GM19372 (cell line): ENCODE data around the gene SKAP1.

ENCODE experiments used
- ATAC-seq: cut with Tn5 transposase; IDR thresholded peaks from one replicate; pipeline ENCODE4 v1.9.1; 2021; ENCODE audit warnings: mild to moderate bottlenecking, low read depth, moderate library complexity; ENCODE audit not compliant: unreplicated experiment

SKAP1 gene

GRCh38 chr17:48155889-48156611, 274.0 kb downstream of the SKAP1 start:
- ATAC-seq = no peak

GRCh38 chr17:48153691-48154358, 276.2 kb downstream of the SKAP1 start:
- ATAC-seq = no peak

GRCh38 chr17:48152289-48152688, 277.7 kb downstream of the SKAP1 start:
- no peak for ATAC-seq

GRCh38 chr17:48151220-48151619, 278.8 kb downstream of the SKAP1 start:
- ATAC-seq = no peak

DNA sequence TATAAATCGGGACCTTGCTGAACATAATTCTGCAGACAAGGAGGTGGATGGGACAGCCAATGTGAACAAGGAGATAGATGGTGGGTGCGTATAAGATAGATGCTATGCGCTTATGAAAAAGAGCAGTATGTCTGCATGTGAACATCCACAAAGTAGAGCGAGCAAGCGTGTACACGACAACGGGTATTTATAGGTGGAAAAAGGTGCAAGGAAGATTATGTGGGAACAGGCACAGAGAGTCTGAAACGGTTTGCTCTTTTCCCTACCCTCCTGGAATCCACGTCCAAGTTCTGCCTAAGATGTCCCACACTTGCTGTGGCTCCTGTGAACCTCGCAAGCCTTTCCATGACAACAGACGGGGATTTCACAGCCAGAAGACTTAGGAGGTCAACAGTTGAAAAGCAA, 279.4 kb downstream of the SKAP1 start:
- no peak for ATAC-seq

DNA sequence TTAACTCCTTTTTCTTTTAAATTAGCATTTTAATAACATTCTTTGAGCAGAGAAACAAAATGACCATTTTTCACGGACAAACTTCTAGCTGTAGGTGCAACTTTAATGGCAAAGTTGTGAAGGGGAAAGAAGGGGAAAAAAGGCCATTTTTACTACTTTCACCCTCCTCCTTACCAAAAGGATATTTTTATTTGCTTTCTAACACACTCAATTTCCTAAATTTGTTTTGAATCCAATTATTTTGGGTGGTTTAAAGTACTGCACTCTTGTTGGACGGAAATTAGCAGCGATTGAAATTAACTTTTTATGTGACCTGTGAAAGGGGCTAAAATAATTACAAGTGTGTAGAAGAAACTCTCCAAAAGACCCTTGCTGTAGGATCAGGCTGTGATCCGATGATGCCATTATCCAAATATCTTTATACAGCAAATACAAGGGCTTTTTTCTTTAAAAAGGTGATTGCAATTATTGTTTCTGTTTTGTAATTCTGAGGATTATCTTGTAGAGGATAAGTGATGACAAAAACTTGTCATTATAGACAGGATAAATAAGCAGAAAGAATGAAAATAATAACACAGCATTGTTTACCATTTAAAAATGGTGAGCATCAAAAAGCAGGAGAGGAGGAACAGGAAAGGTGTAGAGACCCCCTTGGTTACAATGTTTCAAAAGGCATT, 280.1 kb downstream of the SKAP1 start:
- no peak for ATAC-seq

DNA sequence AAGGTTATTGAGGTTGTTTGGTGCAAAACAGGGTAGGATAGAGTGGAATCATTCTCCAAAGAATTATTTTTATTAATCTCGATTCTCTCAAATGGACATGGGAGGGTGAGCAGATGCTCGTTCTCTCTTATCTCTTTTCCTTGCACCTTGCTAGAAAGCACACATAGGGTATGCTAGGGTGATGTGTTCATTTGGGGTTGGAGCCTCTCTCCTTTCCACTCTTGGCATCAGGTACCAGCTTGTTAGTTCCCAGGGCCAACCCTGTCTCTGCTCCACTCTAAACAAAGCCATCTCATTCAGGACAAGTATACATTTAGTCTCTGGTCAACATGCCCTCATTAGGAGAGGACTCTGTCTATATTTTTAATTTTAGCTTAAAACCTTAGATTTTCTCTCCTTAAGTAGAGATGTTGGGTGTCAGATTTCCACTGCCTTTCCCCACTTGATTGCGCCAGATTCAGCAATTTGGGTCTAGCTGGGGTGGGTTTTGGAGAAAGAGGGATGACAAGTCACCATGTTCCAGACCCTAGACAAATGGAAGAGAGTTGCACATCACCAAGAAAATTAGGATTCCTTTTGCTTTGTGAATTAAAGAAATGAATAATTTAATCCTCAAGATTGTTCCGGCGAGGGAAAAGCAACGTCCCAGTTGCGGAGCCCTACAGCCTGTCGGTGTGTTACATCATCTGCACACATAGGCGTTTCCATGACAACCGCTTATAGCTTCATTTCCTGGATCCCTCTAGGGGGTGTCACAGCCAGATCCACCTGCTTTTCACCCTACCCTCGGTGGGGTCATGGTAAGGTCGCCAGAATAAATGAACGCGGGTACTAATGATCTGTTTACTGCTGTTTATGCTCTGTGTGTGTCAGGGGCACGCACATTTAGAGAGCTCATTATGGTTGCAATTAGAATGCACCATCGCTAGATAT, 280.9 kb downstream of the SKAP1 start:
- ATAC-seq = no peak

DNA sequence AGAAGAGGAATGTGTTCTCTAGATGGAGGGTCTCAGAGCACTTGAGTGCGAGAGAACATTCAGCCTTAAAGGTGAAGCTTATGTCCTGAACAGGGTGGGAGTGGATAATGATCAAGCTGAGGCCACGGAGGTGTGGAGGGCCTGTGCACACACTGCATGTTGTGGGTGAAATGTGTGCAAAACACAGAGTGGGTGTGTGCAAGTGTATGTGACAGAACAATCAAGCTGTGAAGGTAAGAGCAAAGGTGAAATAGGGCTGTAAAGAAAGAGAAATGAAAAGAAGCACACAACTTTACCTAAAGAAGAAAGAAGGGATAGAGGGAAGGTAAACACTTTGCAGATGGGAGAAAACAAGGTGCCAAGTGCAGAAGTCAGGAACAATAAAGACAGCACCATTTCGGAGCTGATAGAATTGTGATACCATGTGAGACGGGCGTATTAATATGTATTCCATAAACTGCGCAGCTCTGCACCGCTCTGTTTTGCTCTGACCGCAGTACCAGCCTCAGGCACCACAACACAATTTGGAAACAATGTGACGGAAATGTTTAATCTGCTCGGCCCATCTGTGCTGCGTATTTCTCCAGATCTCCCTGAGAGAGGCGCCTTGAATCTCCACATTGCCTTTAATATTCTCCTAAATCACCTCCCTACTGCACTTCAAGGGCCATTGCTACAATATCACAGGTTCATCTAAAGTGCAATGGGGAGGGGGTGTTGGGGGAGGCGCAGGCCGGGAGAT, 281.8 kb downstream of the SKAP1 start:
- ATAC-seq = no peak

DNA sequence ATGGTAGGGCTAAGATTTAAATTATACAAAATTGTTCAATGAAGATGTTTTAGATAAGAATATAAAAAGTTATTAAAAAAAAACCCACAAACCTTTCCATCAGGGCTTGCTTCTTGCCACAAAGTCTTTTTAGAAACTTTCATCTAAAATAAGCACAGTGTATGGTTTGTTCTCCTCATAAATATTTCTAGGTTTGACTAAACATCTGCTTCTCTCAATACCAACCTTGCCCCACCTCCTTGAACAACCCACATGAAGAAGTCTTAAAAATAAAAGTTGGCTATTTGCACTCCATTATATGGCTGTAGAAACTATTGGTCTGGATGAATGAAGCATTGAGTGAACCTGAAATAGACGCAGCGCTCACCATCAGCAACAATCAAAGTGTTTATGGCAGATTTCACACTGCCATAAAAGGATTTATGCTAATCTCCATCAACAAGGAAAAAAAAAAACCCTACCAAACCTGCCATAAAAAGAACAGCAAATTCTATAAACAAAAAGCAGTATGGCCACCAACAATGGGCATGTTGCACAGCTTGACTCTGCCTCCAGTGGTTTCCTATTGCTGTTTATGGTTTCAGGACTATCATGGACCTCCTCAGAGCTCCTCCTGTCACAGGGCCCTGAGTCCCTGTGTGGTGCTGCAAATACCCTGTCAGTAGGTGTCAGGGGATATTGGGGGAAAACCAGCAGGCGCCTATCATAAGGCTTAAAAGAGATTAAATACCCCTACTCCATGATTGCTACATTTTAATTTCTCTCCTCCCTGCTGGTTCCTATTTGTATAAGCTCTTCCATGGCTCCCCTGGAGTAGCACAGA, 284.8 kb downstream of the SKAP1 start:
- no peak for ATAC-seq

DNA sequence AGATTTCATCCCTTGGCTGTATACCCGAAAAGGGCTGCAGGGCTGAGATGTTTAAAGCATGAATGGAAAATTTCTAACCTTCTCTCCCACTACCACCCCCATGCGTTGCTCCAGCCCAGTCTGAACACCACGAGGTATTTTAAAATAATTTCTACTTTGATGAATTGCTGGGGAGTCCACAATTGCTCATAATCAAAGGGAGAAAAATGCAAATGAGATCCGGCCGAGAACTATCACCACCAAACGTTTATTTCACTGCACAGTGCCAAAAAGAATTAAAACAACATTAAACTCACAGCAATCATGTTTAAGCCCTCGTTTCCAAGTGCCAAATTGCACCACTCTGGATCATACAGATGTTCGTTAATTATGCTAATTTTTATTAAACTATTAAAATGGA, 285.8 kb downstream of the SKAP1 start:
- ATAC-seq = no peak

DNA sequence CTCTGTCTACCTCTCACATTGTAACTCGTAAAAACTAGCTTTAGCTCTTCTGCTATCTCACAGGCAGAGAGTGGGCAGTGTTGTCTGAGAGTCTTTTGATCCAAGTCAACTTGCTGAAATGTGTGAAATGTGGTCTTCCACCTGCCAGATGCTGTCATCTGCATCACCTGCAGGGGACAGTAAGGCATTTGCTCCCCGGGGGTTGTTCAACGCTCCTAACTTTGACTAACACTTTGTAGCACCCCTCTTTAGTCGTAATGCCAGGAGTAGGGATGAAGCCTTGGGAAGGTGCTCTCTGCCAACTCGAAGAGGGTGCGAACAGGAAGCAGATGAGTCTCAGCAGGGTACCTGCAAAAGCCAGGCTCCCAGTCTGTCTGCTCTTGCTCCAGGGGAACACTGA, 286.4 kb downstream of the SKAP1 start:
- ATAC-seq = no peak

DNA sequence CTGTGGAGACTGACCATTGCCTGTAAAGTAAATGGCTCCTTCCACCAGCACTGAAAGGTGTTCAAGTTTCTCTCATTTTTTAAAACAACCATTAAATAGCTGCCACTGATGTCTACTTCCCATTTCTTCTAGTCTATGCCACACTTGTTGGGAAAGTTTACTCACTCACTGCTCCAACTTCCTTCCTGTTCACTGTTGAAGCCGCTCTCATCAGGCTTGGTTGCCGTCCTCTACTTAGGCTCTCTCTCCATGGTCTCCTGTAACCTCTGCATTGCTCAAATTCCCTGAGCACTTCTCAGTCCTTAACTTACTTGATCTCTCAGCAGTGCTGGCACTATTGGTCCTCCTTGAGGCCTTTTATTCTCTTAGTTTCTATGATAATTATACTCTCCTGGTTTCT, 290.1 kb downstream of the SKAP1 start:
- ATAC-seq = no peak

- ATAC-seq = no peak
Measured at GRCh38 chr17:48137656-48138055, 292.4 kb downstream of the SKAP1 start.

GRCh38 chr17:48134912-48135480, 295.0 kb downstream of the SKAP1 start:
- ATAC-seq = no peak

DNA sequence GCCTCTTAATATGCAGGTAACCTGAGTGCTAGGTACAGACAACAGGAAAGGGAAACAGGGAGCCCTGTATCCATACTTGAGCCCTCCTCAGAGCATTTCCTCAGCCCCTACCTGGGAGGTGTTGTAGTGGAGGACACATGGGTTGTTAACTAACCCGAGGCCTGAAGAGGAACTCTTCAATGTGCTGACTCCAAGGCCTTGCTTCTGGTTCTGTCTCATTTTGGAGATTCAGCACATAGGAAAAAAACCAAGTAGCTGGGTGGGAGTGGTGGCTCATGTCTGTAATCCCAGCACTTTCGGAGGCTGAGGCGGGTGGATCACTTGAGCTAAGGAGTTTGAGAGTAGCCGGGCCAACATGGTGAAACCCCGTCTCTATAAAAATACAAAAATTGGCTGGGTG, 297.6 kb downstream of the SKAP1 start:
- no peak for ATAC-seq

GRCh38 chr17:48131216-48131824, 298.7 kb downstream of the SKAP1 start:
- ATAC-seq = no peak

DNA sequence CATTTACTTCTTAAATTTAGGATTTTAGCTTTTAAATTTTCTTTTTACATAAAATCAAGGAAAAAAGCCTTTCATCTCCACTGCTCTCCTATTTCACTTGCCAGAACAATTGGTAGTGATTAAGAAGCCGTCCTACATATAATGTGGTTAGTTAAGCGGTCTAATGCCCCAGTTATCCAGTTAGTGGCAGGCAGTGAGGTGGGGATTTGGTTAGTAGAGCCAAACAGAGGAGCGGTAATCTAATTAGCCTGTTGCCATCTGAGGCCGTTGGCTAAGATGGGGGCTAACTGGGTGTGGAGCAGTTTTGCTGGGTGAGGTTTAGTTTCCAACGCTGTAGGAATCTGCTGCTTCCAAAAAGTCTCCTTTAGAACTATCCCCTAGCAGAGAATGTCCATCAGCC, 300.0 kb downstream of the SKAP1 start:
- no peak for ATAC-seq

DNA sequence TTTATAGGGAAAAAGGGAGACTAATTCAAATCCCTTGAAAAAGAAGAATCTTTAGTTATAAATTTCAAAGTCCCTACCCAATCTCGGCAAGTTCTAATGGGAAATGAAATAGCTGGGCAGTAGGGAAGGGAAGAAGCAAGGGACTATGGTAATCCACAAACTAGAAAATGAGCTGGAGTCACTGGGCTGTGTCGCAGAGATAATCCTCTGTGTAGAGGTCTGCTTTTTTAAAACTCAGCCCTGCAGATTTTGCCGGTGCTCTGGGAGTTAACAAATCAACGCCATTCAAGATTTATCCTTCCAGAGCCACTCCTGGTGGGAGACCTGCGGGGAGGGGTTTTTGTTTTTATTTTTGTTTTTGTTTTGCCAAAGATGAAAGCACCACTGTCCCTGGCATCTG, 301.6 kb downstream of the SKAP1 start:
- ATAC-seq = no peak
